T-helper 17 cell (primary cell): ENCODE results near the gene DGUOK. TPM values are rescaled to one million over a fixed set of nuclear protein-coding genes. Genes with fewer than 3 reads are reported as not detected.
"Not testable (repeated sequence)": the region's sequence is repeated elsewhere in the genome, so short reads cannot be mapped to it uniquely, and the experiment has no call there.

ENCODE experiments used
- ATAC-seq: fragments of 150-1000 bp; cut with Tn5 transposase; 2 replicates; pipeline ENCODE4 v1.10.0; 2021; ENCODE audit warnings: mild to moderate bottlenecking, moderate library complexity
- DNase-seq, 3 donors: peaks; one replicate each; pipeline versions ENCODE4 v3.0.0 to v3.0.0-alpha.2; 2020 to 2021
- H3K9me3 ChIP-seq: one replicate; pipeline ENCODE4 v1.7.0; 2013; ENCODE audit warnings: low read length, mild to moderate bottlenecking; ENCODE audit not compliant: control insufficient read depth, poor library complexity, severe bottlenecking
- H3K27ac Mint-ChIP-seq: one replicate; pipeline ENCODE4 v1.8.0; 2022; ENCODE audit warnings: mild to moderate bottlenecking, moderate library complexity, mixed read lengths
- H3K27me3 Mint-ChIP-seq: one replicate; pipeline ENCODE4 v1.8.0; 2022; ENCODE audit warnings: mixed read lengths
- H3K36me3 Mint-ChIP-seq: one replicate; pipeline ENCODE4 v1.8.0; 2022; ENCODE audit warnings: low read depth, mixed read lengths
- H3K4me1 Mint-ChIP-seq: one replicate; pipeline ENCODE4 v1.8.0; 2022; ENCODE audit warnings: mild to moderate bottlenecking, mixed read lengths
- H3K4me3 Mint-ChIP-seq: one replicate; pipeline ENCODE4 v1.8.0; 2022; ENCODE audit warnings: mild to moderate bottlenecking, moderate library complexity, mixed read lengths
- total RNA-seq, 4 donors: library from RNA in 2 of 4; stranded (reverse) in 2 of 4; gene quantifications; one replicate each; pipeline ENCODE4 v1.2.3 and lab custom pipeline; 2022 to 2026

Gene DGUOK
- total RNA-seq, 2 donors from 2014 or later: 34.2 to 39.7 TPM

DNA sequence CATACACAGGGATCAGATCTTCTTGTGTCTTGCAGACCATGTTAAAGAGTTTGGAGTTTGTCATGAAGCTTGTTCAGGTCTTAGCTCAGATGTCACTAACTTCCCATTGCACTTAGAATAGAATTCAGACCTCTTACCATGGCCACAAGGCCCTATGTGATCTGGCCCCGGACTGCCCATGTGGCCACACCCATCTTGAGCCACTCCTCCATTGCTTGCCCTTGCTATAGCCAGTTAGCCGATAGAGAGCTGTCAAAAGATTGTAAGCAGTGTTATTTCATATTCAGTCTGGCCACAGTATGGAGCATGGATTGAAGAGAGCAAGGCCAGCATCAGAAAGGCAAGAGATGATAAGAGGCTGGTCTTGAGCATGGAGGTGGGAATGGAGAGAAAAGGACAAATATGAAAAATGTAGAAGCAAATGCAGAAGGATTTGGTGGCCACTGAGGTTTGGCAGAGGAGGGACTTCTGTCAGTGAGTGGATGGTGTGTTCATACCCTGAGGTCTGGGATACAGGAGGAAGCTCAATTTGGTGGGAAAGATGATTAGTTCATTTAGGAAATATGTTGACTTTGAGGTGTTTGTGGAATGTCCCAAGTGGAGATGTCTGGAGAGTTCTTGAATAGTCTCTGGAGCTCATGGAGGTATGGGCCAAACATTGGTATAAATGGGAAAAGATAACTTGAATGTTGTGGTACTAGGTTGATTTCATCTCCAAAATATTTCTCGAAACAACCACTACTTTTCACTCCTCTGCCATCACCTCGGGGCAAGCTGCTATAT is 10.6 kb downstream of the DGUOK start:
- DNase-seq (no peak), ATAC-seq (no peak)
- H3K4me1 Mint-ChIP-seq: peaks cover 57% of the 10 kb centered on the region
- H3K27ac Mint-ChIP-seq: peak overlapping the region; percentile 56
- H3K4me3 Mint-ChIP-seq: no peak overlapping the region
- no peaks in the 10 kb centered on the region for H3K27me3 Mint-ChIP-seq
- no peaks in the 10 kb centered on the region for H3K9me3 ChIP-seq
- peaks cover 5% of the 10 kb centered on the region for H3K36me3 Mint-ChIP-seq

DNA sequence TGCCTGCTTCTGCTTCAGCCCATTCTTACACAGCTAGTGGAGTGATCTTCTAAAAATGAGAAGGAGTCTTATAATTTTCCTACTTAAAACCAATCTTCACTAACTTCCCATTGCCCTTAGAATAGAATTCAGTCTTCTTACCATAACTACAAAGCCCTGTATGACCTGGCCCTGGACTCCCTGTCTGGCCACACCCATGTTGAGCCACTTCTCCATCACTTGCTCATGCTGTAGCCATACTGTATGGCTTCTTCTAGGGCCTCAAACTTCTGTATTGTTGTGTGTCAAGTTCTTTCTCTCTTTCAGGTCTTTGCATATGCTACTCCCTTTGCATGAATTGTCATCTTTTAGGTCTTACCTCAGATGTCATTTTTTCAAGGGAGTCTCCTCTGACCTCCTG is 11.2 kb downstream of the DGUOK start:
- no peaks in the 10 kb centered on the region for H3K9me3 ChIP-seq
- H3K4me3 Mint-ChIP-seq: peak overlapping the region; percentile 41
- H3K36me3 Mint-ChIP-seq: peaks cover 5% of the 10 kb centered on the region
- H3K27ac Mint-ChIP-seq: no peak overlapping the region
- DNase-seq: no peak
- H3K27me3 Mint-ChIP-seq: no peaks in the 10 kb centered on the region
- peaks cover 58% of the 10 kb centered on the region for H3K4me1 Mint-ChIP-seq
- ATAC-seq: no peak

DNA sequence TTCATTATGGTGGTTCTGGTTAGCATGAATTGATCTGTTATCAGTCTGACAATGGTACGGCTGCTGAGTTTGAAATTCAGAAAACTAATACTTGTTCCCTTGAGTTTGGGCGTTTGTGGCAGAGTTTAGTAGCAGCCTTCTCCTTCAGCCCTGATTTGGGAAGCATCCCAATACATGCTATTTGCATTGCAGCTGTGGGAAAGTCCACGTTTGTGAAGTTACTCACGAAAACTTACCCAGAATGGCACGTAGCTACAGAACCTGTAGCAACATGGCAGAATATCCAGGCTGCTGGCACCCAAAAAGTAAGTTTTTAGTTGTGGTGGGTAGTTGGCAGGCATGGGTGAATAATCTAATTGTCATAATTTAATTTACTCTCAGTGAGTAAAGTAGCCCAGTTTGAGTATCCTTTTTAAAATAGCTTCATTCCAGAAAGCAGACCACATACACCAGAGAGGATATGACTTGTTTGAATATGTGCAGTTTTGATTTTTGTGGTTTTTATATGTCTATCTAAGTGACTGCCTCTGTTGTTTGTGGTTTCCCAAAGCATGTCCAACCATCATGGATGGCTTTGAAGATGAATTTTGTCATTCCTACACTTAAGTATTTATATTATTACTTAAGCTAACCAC is 12.2 kb downstream of the DGUOK start:
- Mint-ChIP-seq H3K27me3 (no peaks in the 10 kb centered on the region), H3K4me1 (peaks cover 51% of the 10 kb centered on the region), H3K36me3 (peaks cover 5% of the 10 kb centered on the region), H3K27ac (no peak overlapping the region), H3K4me3 (no peak overlapping the region)
- DNase-seq: no peak
- peak; percentile 77 for ATAC-seq
- no peaks in the 10 kb centered on the region for H3K9me3 ChIP-seq

DNA sequence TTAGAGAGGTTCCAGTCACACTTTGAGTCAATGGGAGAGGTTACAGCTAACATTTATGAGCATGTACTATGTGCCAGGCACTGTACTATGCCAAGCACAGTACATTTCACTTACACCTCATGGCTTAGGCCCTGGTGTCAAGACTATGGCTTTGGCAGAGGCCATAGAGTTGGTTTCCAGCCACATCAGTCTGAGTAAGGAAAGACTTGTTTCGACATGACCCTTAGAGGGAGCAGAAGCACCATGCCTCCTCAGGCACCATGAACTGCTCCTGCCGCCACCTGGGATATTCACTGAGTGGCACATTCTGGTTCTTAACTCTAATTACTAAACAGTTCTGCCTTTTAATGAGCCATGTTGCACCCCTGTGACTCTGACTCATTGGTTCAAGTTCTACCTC is 12.7 kb downstream of the DGUOK start:
- Mint-ChIP-seq H3K4me1 (peaks cover 51% of the 10 kb centered on the region), H3K4me3 (no peak overlapping the region), H3K36me3 (peaks cover 5% of the 10 kb centered on the region), H3K27me3 (no peaks in the 10 kb centered on the region), H3K27ac (no peak overlapping the region)
- DNase-seq (no peak), ATAC-seq (peak; percentile 64)
- no peaks in the 10 kb centered on the region for H3K9me3 ChIP-seq

DNA sequence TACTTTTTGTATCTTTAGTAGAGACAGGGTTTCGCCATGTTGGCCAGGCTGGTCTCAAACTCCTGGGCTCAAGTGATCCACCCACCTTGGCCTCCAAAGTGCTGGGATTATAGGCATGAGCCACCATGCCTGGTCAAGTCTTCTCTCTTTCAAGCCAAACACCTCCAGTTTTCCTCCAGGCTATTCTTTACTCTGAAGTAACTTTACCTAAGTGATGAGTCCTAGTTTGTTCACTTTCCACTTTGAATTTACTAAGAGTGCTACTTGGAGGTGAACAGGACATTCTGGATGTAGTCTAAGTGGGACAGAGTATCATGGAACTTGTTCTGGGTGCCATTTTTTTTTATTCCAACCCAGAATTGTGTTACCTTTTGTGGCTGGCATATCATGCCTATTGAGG is 13.4 kb downstream of the DGUOK start:
- H3K27me3 Mint-ChIP-seq, H3K36me3 Mint-ChIP-seq, ATAC-seq, DNase-seq, H3K9me3 ChIP-seq, H3K27ac Mint-ChIP-seq: not testable (repeated sequence)
- peak overlapping the region; percentile 61 for H3K4me3 Mint-ChIP-seq
- H3K4me1 Mint-ChIP-seq: peaks cover 57% of the 10 kb centered on the region

DNA sequence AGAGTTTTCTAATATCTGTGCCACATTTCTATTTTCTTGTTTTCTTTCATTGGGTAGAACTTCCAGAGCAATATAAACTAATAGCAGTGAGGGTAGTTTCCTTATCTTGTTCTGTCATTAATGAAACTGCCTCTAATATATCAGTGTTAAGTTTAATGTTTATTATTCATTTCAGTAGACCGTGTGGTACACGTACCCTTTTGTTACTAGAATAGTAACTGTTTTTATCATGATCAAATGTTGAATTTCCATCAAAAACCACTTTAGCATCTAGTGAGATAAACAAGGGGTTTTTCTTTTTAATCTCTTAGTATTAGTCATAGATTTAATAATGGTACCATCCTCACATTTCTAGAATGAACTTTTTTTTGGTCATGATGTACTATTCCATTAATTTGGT is 16.0 kb downstream of the DGUOK start:
- no peak for ATAC-seq
- Mint-ChIP-seq H3K4me1 (peaks cover 42% of the 10 kb centered on the region), H3K27me3 (no peaks in the 10 kb centered on the region), H3K36me3 (peaks cover 4% of the 10 kb centered on the region), H3K4me3 (no peak overlapping the region), H3K27ac (no peak overlapping the region)
- no peaks in the 10 kb centered on the region for H3K9me3 ChIP-seq
- no peak for DNase-seq

DNA sequence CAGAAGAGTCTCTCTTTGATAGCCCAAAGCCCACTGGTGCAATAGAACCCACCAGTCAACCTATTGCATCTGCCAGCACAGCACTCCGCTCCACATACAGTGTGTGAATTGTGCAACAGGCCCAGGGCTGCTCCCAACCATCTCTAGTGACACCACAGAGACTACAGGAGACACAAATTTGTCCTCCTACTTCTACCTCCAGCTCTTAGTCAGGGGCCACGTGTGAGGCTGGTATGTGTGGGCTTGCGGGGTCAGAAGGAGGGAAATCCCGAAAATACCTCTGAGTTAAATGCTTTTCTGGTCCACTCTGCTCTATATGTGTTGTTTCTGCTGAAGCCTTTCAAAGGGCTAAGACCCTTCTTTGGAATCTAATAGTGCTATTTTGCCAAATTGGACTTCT is 18.0 kb downstream of the DGUOK start:
- no peak for DNase-seq
- Mint-ChIP-seq H3K4me3 (no peak overlapping the region), H3K4me1 (peaks cover 38% of the 10 kb centered on the region), H3K36me3 (peaks cover 4% of the 10 kb centered on the region), H3K27ac (peak overlapping the region; percentile 43), H3K27me3 (no peaks in the 10 kb centered on the region)
- no peaks in the 10 kb centered on the region for H3K9me3 ChIP-seq
- no peak for ATAC-seq

DNA sequence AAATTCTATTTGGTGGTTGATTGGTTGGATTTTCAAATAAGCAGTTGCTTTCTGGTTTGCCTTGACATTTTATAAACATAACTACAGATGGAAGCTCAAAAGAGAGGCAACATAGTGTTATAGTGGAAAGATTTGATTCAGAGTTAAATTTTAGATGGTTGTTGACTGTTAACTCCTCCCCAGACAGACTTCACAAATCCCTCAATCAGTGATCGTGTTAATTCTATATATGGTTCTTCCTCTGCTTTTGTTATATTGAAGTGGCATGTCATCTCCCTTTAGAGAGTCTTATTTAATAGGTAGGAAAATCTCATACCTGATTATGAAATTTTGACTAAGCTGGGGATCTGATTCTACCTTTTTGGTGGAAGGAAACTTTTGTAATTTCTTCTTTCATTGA is 19.5 kb downstream of the DGUOK start:
- no peaks in the 10 kb centered on the region for H3K9me3 ChIP-seq
- H3K27ac Mint-ChIP-seq: peak overlapping the region; percentile 47
- peaks cover 4% of the 10 kb centered on the region for H3K36me3 Mint-ChIP-seq
- peaks cover 28% of the 10 kb centered on the region for H3K4me1 Mint-ChIP-seq
- H3K27me3 Mint-ChIP-seq: no peaks in the 10 kb centered on the region
- ATAC-seq (no peak), DNase-seq (no peak)
- H3K4me3 Mint-ChIP-seq: no peak overlapping the region

DNA sequence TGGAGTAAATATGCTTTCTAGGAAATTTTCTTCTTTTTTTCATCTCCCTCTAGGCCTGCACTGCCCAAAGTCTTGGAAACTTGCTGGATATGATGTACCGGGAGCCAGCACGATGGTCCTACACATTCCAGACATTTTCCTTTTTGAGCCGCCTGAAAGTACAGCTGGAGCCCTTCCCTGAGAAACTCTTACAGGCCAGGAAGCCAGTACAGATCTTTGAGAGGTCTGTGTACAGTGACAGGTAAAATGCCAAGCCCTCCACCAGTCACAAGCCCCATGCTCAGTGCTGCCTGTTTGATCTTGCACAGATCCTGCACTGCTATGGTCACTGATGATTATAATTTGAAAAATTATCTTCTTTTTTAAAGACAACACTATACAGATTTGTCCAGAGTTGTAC is 20.0 kb downstream of the DGUOK start:
- H3K27ac Mint-ChIP-seq: peak overlapping the region; percentile 47
- H3K4me3 Mint-ChIP-seq: no peak overlapping the region
- peaks cover 9% of the 10 kb centered on the region for H3K36me3 Mint-ChIP-seq
- H3K27me3 Mint-ChIP-seq: no peaks in the 10 kb centered on the region
- H3K4me1 Mint-ChIP-seq: peaks cover 29% of the 10 kb centered on the region
- H3K9me3 ChIP-seq: no peaks in the 10 kb centered on the region
- ATAC-seq (no peak), DNase-seq (no peak)

DNA sequence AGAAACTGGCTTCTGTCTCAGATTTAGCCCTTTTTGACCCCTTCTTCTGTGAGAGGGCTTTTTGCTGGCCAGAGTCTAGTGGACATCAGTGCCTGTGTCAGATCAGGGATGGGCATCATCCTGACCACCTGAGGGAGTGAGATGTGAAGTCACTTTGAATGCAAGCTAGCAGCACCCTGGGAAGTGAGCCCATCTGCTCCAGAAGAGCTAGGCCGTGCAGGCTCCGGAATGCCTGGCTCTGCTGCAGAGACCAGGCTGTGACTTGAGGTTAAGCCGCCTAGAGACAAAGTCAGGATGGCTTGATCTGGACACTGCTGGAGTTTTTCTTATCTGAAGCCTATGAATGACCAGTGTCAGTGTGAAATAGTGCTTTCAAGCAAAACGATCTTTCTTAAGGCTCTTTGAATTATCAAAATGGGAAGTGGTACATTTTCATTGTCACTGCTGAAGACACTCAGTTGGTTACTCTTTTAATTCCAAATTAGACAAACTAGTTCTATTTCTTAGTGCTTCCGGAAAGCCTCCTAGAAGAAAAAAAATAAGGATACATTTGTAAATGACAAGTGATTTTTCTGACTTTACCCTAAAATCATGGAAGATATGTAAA is 20.8 kb downstream of the DGUOK start:
- H3K9me3 ChIP-seq: no peaks in the 10 kb centered on the region
- no peaks in the 10 kb centered on the region for H3K27me3 Mint-ChIP-seq
- no peak for ATAC-seq
- H3K27ac Mint-ChIP-seq: no peak overlapping the region
- H3K4me1 Mint-ChIP-seq: peaks cover 32% of the 10 kb centered on the region
- peaks cover 16% of the 10 kb centered on the region for H3K36me3 Mint-ChIP-seq
- DNase-seq: no peak
- H3K4me3 Mint-ChIP-seq: no peak overlapping the region

DNA sequence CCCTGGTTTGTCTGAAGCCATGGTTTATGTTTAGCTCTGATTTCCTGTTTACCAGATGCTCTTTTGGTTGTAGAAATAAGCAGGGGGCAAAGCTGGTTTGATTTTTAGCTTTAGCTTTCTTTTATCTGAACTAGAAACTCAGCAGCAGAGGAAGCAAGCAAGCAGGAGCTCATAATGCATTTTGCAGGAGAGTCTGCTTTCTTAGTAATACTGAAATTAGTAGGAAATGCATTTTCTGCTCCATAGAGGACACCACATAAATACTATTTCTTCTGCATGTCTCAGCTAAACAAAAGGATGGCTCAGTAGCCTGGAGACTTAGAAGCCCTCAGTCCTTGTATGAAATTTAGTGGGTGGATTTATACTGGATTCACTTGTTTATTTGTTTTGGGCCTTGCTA is 23.1 kb downstream of the DGUOK start:
- peaks cover 26% of the 10 kb centered on the region for H3K4me1 Mint-ChIP-seq
- no peak for DNase-seq
- no peak overlapping the region for H3K4me3 Mint-ChIP-seq
- peaks cover 16% of the 10 kb centered on the region for H3K36me3 Mint-ChIP-seq
- ATAC-seq: no peak
- no peak overlapping the region for H3K27ac Mint-ChIP-seq
- no peaks in the 10 kb centered on the region for H3K27me3 Mint-ChIP-seq
- H3K9me3 ChIP-seq: no peaks in the 10 kb centered on the region

DNA sequence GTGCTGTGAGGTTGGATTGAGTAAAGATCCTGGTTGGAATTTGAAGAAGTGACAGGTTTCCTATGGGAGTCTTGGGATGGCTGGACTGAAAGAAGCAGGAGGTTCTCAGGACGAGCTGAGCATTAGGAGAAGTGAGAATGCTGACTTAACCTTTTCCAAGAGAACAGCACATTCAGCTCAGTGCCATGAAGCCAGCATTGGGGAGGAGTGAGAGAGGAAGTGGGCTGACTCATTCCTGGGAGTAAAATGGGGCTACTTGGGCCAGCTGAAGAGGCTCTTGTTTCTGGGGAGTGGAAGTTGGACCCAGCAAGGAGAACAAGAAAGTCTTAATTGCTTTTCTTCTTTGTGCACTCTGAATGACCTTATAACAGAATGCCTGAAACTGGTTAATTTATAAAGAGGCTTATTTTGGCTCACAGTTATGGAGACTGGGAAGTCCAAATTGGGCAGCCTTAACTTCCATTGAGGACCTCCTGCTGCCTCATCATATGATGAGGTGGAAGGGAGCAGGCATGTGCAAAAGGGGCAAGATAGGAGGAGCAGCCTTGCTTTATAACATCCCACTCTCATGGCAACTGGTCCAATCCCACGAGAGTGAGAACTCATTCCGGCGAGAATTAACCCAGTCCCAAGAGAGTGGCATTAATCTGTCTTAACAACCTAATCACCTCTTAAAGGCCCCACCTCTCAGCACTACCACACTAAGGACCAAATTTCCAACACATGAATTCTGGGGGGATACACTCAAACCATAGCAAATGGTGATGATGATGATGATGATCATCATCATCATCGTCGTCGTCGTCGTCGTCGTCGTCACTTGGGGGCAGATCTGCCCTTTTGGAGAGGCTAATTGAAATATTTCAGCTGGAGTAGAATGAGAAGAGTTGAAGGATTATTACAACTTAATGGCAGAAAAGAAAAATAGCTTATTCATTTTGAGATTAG is 26.1 kb downstream of the DGUOK start:
- Mint-ChIP-seq H3K36me3 (peaks cover 22% of the 10 kb centered on the region), H3K4me3 (no peak overlapping the region), H3K4me1 (peaks cover 30% of the 10 kb centered on the region), H3K27me3 (no peaks in the 10 kb centered on the region), H3K27ac (peak overlapping the region; percentile 89)
- DNase-seq (no peak), ATAC-seq (no peak)
- no peaks in the 10 kb centered on the region for H3K9me3 ChIP-seq
